ENCODE measurements around the gene POLR1E. TPM values are rescaled to one million over a fixed set of nuclear protein-coding genes. Genes with fewer than 3 reads are reported as not detected.

Gene POLR1E
- total RNA-seq, 4 donors from 2014 or later: 4.0 to 15.7 (median 9.0) TPM

GRCh38 chr9:37550781-37551180 is 65.0 kb downstream of the POLR1E start:
- Histone ChIP-seq H3K9me3 (no peaks in the 10 kb centered on the region), H3K27me3 (no peaks in the 10 kb centered on the region), H3K27ac (no peak overlapping the region), H3K36me3 (no peaks in the 10 kb centered on the region), H3K4me1 (no peaks in the 10 kb centered on the region), H3K4me3 (no peak overlapping the region)
- no peak for DNase-seq
- intact Hi-C loops (cut with DNase I; ENCODE audit: low total_unique reads) (no loop called here), in situ Hi-C loops (cut with MboI; ENCODE audit: low pct_ligation_motif_present in 1 of 4, low pct_unique_long_range_greater_than_20kb in 1 of 4, low sequenced_read_pairs in 3 of 4) (no loop called here)
- TF ChIP-seq POLR2A (IDR thresholded peaks at IDR 0.05) (no peak), EP300 (IDR thresholded peaks at IDR 0.05; ENCODE audit: low read depth) (no peak), CTCF (IDR thresholded peaks at IDR 0.05) (no peak), POLR2AphosphoS5 (IDR thresholded peaks at IDR 0.05) (no peak)
- 84% methylated on average over 1 of the region's 1 CpG; no CpG with 5 or more reads in 1 of the 2 donors for whole genome bisulfite sequencing, 2 donors (ENCODE audit: low coverage in 1 of 2)

DNA sequence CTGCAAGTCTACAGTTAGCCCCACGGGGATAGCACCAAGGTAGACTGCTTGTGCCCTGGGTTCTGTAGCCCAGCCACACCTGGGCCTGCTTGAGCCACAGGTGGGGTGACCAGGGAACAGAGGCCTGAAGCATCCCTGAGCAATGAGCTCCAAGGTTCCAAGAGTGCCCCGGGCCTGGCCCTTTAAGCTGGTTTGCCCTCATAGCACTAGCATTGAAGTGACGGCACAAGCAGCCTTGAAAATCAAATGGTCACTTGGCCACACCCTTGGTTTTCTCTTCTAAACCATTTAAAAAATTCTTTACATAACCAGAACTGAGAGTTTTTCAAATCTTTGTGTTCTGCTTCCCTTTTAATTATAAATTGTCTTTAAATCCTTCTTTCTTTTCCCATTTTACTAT is 65.7 kb downstream of the POLR1E start:
- Histone ChIP-seq H3K27me3 (no peaks in the 10 kb centered on the region), H3K27ac (no peak overlapping the region), H3K9me3 (no peaks in the 10 kb centered on the region), H3K4me1 (no peaks in the 10 kb centered on the region), H3K36me3 (no peaks in the 10 kb centered on the region), H3K4me3 (no peak overlapping the region)
- no peak for DNase-seq
- intact Hi-C loops (cut with DNase I; ENCODE audit: low total_unique reads) (no loop called here), in situ Hi-C loops (cut with MboI; ENCODE audit: low pct_ligation_motif_present in 1 of 4, low pct_unique_long_range_greater_than_20kb in 1 of 4, low sequenced_read_pairs in 3 of 4) (no loop called here)
- no peak for TF ChIP-seq EP300 (IDR thresholded peaks at IDR 0.05; ENCODE audit: low read depth)
- TF ChIP-seq POLR2AphosphoS5 (IDR thresholded peaks at IDR 0.05): no peak
- TF ChIP-seq POLR2A (IDR thresholded peaks at IDR 0.05): no peak
- TF ChIP-seq CTCF (IDR thresholded peaks at IDR 0.05): no peak
- 58 to 82% methylated on average over 2 of the region's 3 CpGs for WGBS, 2 donors (ENCODE audit: low coverage in 1 of 2)

- H3K9me3 ChIP-seq: no peaks in the 10 kb centered on the region
- TF ChIP-seq CTCF (IDR thresholded peaks at IDR 0.05): no peak
- no peak for TF ChIP-seq POLR2AphosphoS5 (IDR thresholded peaks at IDR 0.05)
- TF ChIP-seq EP300 (IDR thresholded peaks at IDR 0.05; ENCODE audit: low read depth): no peak
- TF ChIP-seq POLR2A (IDR thresholded peaks at IDR 0.05): no peak
- H3K27ac ChIP-seq: no peak overlapping the region
- H3K4me3 ChIP-seq: no peak overlapping the region
- H3K36me3 ChIP-seq: no peaks in the 10 kb centered on the region
- in situ Hi-C loops (cut with MboI; ENCODE audit: low pct_ligation_motif_present in 1 of 4, low pct_unique_long_range_greater_than_20kb in 1 of 4, low sequenced_read_pairs in 3 of 4): no loop called here
- H3K27me3 ChIP-seq: no peaks in the 10 kb centered on the region
- intact Hi-C loops (cut with DNase I; ENCODE audit: low total_unique reads): no loop called here
- H3K4me1 ChIP-seq: no peaks in the 10 kb centered on the region
- no peak for DNase-seq
- WGBS, 2 donors (ENCODE audit: low coverage in 1 of 2): 91 to 100% methylated on average over 2 of the region's 2 CpGs
Measured at GRCh38 chr9:37551888-37552287, 66.1 kb downstream of the POLR1E start.

Other genes starting within 250 kb of the POLR1E start
- gene GRHPR, start 63.3 kb upstream of the POLR1E start, total RNA-seq: 100 to 1,000 TPM in 3 of 4 donors, 10 to 100 TPM in 1; 48.6 to 131 (median 104) TPM
- gene ZBTB5, start 20.5 kb upstream of the POLR1E start, total RNA-seq: 10 to 100 TPM in 3 of 4 donors, 1 to 10 TPM in 1; 3.2 to 14.6 (median 12.8) TPM
- gene FBXO10, start 90.4 kb downstream of the POLR1E start, total RNA-seq: 10 to 100 TPM in 1 of 4 donors, 1 to 10 TPM in 3; 4.2 to 16.5 (median 6.8) TPM
- gene TOMM5, start 106.6 kb downstream of the POLR1E start, total RNA-seq: 10 to 100 TPM; 14.3 to 70.3 (median 63.1) TPM
- 1 to 10 TPM in 1 of 4 donors, under 1 TPM in 2, not detected in 1; 0.27 to 4.6 (median 0.64) TPM for gene FRMPD1, start 165.0 kb downstream of the POLR1E start, total RNA-seq